GM10266 (cell line): ENCODE results near the gene PRKD2.

ENCODE experiments used
- DNase-seq: peaks from one replicate; pipeline ENCODE4 v3.0.0; 2012; ENCODE audit errors: extremely low spot score
- TF ChIP-seq, protein P1 (sequence below): IDR thresholded peaks from 2 replicates; pipeline ENCODE4 v1.5.1; 2012; ENCODE audit warnings: mild to moderate bottlenecking, low read depth; ENCODE audit not compliant: control insufficient read depth, insufficient read depth; ENCODE audit errors: missing control alignments

The PRKD2 gene

DNA sequence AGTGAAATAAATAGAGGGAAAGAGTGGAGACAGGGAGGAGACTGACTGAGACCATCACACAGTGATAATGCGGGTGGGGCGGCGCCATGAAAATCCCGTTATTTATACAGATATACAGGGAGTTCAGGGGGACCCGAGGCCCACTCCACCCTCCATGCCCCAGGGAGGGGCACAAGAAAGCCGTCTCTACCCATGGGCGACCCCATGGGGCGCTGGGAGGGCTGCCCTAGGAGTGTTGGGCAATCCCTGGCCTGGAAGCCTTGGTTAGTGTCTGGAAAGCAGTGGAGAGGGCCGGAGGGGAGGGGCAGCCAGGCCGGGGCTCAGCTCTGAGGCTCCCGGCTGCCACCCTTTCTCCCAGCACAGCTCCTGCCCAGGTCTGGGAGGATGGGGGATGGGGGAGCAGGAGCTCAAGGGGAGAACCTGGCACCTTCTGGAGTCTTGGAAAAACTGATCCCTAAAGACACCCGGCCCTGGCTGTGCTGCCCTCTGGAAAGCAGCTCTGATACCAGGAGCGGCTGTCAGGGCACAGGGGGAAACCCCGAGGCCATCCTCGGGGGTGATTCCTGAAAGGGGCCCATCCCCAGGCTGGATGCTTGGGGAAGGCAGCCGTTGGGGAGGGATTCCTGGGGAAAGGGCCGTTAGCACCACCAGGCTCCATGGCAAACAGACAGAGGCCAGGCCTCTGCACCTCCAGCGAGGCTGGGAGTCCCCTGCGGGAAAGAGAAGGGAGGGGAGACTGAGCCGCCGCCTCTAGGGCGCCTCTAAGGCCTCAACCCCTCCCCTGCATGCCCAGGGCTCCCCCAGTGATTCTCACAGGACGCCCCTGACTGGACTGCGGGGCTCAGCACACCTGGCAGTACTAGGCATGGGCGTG lies 3.0 kb upstream of the PRKD2 start:
- DNase-seq, result no peak
- TF ChIP-seq, protein P1, sequence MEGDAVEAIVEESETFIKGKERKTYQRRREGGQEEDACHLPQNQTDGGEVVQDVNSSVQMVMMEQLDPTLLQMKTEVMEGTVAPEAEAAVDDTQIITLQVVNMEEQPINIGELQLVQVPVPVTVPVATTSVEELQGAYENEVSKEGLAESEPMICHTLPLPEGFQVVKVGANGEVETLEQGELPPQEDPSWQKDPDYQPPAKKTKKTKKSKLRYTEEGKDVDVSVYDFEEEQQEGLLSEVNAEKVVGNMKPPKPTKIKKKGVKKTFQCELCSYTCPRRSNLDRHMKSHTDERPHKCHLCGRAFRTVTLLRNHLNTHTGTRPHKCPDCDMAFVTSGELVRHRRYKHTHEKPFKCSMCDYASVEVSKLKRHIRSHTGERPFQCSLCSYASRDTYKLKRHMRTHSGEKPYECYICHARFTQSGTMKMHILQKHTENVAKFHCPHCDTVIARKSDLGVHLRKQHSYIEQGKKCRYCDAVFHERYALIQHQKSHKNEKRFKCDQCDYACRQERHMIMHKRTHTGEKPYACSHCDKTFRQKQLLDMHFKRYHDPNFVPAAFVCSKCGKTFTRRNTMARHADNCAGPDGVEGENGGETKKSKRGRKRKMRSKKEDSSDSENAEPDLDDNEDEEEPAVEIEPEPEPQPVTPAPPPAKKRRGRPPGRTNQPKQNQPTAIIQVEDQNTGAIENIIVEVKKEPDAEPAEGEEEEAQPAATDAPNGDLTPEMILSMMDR, result no peak

DNA sequence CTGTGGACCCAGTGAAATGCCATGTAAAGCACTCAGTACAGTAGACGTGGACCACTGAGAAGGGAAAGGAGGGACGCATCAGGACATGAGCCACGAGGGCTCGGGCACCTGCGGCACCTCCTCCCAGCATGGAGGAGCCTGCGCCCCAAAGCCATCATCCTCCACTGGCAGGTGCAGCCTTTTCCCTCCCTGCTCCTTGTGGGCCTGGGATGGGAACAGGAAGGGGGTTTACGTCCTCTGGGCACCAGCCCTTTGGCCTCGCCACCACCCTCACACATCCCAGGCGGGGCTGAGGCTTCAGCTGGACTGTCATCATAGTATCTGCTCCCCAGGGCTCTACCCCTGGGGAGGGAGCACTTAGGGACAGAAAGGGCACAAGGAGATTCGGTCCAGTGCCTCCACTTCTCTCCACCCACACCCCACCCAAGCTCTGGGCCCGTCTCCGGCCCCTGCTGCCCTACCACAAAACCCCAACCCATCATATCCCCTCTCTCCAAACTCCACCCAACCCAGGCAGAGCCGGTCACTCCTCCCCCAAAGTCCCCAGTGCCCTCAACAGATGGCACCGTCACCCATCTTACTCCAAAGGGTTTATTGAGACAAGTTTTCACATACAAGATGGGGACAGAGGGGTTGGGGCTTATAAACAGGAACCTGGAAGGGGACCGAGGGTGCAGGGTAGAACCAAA lies 2.2 kb upstream of the PRKD2 start:
- peak; percentile 71 for DNase-seq
- TF ChIP-seq, protein P1, result no peak

DNA sequence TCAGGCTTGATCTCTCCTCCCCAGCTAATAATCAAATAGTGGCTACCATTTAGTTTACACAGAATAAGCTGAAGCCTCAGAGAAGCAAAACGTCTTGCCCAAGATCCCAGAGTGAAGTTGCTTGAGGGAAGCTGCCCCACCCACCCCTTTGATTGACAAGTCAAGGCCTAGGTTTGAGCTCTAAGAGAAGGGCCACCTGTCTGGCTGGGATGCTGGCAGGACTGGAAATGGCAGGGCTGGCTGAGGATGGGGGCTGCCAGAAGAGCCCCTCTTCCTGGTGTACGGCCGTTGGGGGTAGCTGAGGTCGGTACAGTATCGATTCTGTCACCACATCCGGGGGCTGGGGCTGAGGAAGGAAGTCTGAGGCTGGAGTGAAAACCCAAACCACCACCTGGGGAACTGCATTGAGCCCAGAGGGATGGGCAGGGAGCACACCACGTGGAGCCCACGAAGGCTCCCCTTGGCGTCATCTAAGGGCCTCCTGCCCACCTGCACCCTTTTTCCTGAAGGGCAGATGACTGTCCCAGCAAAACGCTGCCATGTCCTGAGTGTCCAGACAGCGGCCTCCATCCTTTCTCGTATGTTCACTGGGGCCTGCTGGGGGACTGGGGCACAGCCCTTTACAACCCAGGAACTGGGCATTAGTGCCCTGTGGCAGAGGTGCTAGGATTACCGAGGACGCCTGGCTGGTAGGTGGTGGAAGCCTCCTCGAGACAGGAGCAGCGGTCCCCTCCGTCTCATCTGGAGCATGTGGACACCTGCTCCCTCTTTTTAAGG lies 1.4 kb upstream of the PRKD2 start:
- peak; percentile 73 for DNase-seq
- TF ChIP-seq, protein P1, result no peak

DNA sequence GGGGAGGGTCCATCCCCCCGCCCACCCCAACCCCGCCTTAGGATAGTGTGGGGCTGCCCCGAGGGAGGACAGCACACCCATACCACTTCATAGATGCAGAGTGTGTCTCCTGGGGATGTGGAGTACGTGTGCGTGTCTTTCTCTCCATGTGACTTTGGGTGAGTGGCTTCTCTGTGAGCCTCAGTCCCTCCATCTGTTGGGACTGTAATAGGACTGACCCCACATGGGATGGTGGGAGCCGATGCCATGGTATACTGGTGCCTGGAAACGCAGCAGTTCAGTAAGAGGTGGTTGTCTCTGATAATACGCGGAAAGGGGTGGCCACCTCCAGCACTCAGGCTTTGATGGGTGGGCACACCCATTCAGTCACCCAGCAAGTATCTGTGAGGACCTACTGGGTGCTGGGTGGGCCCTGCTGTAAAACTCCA lies 816 bp upstream of the PRKD2 start:
- peak; percentile 58 for DNase-seq
- TF ChIP-seq, protein P1, result no peak

- no peak for DNase-seq
- TF ChIP-seq, protein P1, result no peak
Observed at GRCh38 chr19:46716672-46717033, 261 bp downstream of the PRKD2 start.

GRCh38 chr19:46715975-46716671 lies 791 bp downstream of the PRKD2 start:
- DNase-seq, result no peak
- TF ChIP-seq, protein P1, result no peak
